BLaER1 (cell line): Measurements from ENCODE around the gene ARHGEF4.

ENCODE experiments used
- H3K27ac ChIP-seq: shearing (Covaris generic); formaldehyde crosslinking; 2 replicates; pipeline ENCODE4 v1.8.1; 2022
- H3K27me3 ChIP-seq: shearing (Covaris generic); formaldehyde crosslinking; 2 replicates; pipeline ENCODE4 v1.8.1; 2022
- H3K36me3 ChIP-seq: shearing (Covaris generic); formaldehyde crosslinking; 2 replicates; pipeline ENCODE4 v1.8.1; 2022
- H3K4me1 ChIP-seq: shearing (Covaris generic); formaldehyde crosslinking; 2 replicates; pipeline ENCODE4 v1.8.1; 2022
- H3K4me2 ChIP-seq: shearing (Covaris generic); formaldehyde crosslinking; 2 replicates; pipeline ENCODE4 v1.8.1; 2022
- H3K4me3 ChIP-seq: shearing (Covaris generic); formaldehyde crosslinking; 2 replicates; pipeline ENCODE4 v1.8.1; 2022
- H3K9ac ChIP-seq: shearing (Covaris generic); formaldehyde crosslinking; 2 replicates; pipeline ENCODE4 v1.8.1; 2022
- H3K9me3 ChIP-seq: shearing (Covaris generic); formaldehyde crosslinking; 2 replicates; pipeline ENCODE4 v1.8.1; 2022
- H4K20me1 ChIP-seq: shearing (Covaris generic); formaldehyde crosslinking; 2 replicates; pipeline ENCODE4 v1.8.1; 2022
- Cebpa-rat ChIP-seq: shearing (Covaris generic); IDR thresholded peaks from 2 replicates; pipeline ENCODE4 v1.8.1; 2022

Gene ARHGEF4

DNA sequence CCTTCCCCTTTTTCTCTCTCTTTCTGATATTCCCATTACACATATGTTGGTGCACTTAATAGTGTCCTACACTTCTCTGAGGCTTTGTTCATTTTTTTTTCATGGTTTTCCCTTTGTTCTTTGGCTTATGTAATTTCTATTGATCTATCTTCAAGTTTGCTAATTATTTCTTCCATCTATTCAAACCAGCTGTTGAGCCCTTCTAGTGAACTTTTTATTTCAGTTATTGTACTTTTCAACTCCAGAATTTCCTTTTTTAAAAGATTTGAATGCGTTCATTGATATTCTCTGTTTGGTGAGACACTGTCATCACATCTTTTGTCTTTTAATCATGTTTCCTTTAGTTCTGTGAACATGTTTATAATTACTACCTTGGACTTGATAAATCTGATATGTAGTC, 118.2 kb downstream of the ARHGEF4 start:
- Histone ChIP-seq H3K9me3 (peaks cover 26% of the 10 kb centered on the region), H4K20me1 (no peaks in the 10 kb centered on the region), H3K27me3 (no peaks in the 10 kb centered on the region), H3K4me1 (peaks cover 13% of the 10 kb centered on the region), H3K4me3 (no peak overlapping the region), H3K4me2 (no peak overlapping the region), H3K9ac (no peak overlapping the region), H3K36me3 (no peaks in the 10 kb centered on the region), H3K27ac (no peak overlapping the region)
- no peak for TF ChIP-seq Cebpa-rat

DNA sequence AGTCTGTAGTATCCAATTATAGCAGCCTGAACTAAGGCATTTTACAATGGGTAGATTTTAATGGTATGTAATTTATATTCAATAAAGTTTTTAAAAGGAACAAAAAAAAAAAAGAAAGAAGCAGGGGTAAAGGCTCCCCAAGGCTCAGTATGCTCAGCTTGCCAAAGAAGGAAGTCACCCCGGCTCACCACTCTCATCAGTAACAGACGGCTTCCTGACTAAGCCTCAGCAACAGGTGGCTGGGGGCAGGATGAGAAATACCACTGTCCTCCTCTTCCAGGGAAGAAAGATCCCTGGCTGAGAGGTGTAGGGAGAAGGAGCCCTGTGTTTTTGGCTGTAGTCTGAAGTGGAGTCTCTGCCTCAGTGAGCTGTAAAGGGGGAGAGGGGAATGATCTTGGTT, 121.2 kb downstream of the ARHGEF4 start:
- peak overlapping the region; percentile 45 for H3K4me2 ChIP-seq
- no peaks in the 10 kb centered on the region for H4K20me1 ChIP-seq
- H3K9me3 ChIP-seq, result peaks cover 24% of the 10 kb centered on the region

GRCh38 chr2:130963196-130963848, 126.6 kb downstream of the ARHGEF4 start:
- Histone ChIP-seq H3K4me3 (no peak overlapping the region), H3K27ac (no peak overlapping the region), H3K27me3 (no peaks in the 10 kb centered on the region), H3K4me1 (peaks cover 23% of the 10 kb centered on the region), H3K9ac (no peak overlapping the region), H4K20me1 (no peaks in the 10 kb centered on the region), H3K9me3 (peaks cover 19% of the 10 kb centered on the region), H3K4me2 (no peak overlapping the region), H3K36me3 (no peaks in the 10 kb centered on the region)
- no peak for TF ChIP-seq Cebpa-rat

More for the DNA sequence above, 121.2 kb downstream of the ARHGEF4 start:
- Histone ChIP-seq H3K36me3 (no peaks in the 10 kb centered on the region), H3K27ac (no peak overlapping the region), H3K9ac (no peak overlapping the region), H3K4me3 (no peak overlapping the region), H3K4me1 (peaks cover 27% of the 10 kb centered on the region), H3K27me3 (no peaks in the 10 kb centered on the region)
- no peak for TF ChIP-seq Cebpa-rat

GRCh38 chr2:130963849-130964793, 127.4 kb downstream of the ARHGEF4 start:
- TF ChIP-seq Cebpa-rat, result no peak

DNA sequence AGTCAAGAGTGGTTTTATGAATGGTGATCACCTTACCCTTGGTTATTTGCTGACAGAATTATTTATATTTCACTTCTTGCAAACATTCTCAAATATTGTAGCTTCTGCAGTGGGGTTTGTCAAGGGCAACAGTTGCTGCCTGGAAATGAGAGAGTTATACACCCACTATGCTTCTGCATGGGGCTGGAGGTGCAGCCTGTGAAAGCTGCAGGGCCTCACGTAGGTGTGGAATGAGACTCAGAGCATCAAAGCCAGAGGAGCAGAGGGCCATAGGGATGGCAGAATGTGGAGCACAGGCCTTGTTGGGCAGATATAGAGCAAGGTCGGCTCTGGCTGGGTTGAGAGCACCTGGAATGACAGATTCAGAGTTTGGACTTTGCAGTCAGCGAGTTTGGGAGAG, 128.2 kb downstream of the ARHGEF4 start:
- no peak overlapping the region for H3K27ac ChIP-seq
- H3K36me3 ChIP-seq, result no peaks in the 10 kb centered on the region
- TF ChIP-seq Cebpa-rat, result no peak
- H3K9ac ChIP-seq, result no peak overlapping the region
- H3K4me1 ChIP-seq, result peaks cover 21% of the 10 kb centered on the region
- H4K20me1 ChIP-seq, result no peaks in the 10 kb centered on the region
- peaks cover 19% of the 10 kb centered on the region for H3K9me3 ChIP-seq
- no peak overlapping the region for H3K4me3 ChIP-seq
- no peak overlapping the region for H3K4me2 ChIP-seq
- H3K27me3 ChIP-seq, result no peaks in the 10 kb centered on the region

More at GRCh38 chr2:130963849-130964793, 127.4 kb downstream of the ARHGEF4 start:
- Histone ChIP-seq H4K20me1 (no peaks in the 10 kb centered on the region), H3K27me3 (no peaks in the 10 kb centered on the region), H3K4me2 (no peak overlapping the region), H3K4me1 (peaks cover 21% of the 10 kb centered on the region), H3K27ac (no peak overlapping the region), H3K36me3 (no peaks in the 10 kb centered on the region), H3K4me3 (no peak overlapping the region), H3K9ac (no peak overlapping the region), H3K9me3 (peaks cover 19% of the 10 kb centered on the region)

GRCh38 chr2:130966149-130966774, 129.5 kb downstream of the ARHGEF4 start:
- Histone ChIP-seq H3K4me1 (peaks cover 12% of the 10 kb centered on the region), H3K9me3 (peaks cover 19% of the 10 kb centered on the region), H3K27ac (no peak overlapping the region), H3K9ac (no peak overlapping the region), H4K20me1 (no peaks in the 10 kb centered on the region), H3K4me3 (no peak overlapping the region), H3K4me2 (0 out of 2 replicates have a peak overlapping the region, but pooled peaks have one; percentile 17), H3K27me3 (no peaks in the 10 kb centered on the region), H3K36me3 (no peaks in the 10 kb centered on the region)
- TF ChIP-seq Cebpa-rat, result no peak

- peaks cover 19% of the 10 kb centered on the region for H3K9me3 ChIP-seq
- H3K4me1 ChIP-seq, result 0 out of 2 replicates have a peak, but pooled peaks cover 6% of the 10 kb centered on the region
- H3K27ac ChIP-seq, result no peak overlapping the region
- no peaks in the 10 kb centered on the region for H4K20me1 ChIP-seq
- H3K9ac ChIP-seq, result no peak overlapping the region
- TF ChIP-seq Cebpa-rat, result no peak
- no peaks in the 10 kb centered on the region for H3K36me3 ChIP-seq
- no peak overlapping the region for H3K4me2 ChIP-seq
- no peaks in the 10 kb centered on the region for H3K27me3 ChIP-seq
- H3K4me3 ChIP-seq, result no peak overlapping the region
Measured at GRCh38 chr2:130966775-130967490, 130.2 kb downstream of the ARHGEF4 start.

DNA sequence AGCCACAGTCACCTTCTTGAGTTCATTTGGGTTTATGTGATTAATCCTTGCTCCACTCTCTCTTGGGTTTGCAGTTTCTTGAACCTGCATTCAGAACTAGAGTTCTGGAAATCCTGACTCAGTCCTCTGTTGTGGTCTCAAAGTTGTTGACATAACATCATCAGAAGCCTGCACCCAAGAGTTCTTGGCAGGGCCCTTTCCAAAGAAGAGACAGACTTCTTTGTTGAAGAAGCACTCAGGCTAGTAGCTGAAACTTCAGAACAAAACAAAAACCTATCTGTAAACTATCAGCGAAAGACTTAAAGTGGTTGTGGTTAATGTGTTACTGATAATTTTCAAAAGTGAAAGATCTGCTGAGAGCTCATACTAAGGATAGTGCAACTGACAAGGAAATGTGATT, 135.7 kb downstream of the ARHGEF4 start:
- H3K27me3 ChIP-seq, result no peaks in the 10 kb centered on the region
- peaks cover 11% of the 10 kb centered on the region for H3K9me3 ChIP-seq
- H3K27ac ChIP-seq, result no peak overlapping the region
- no peaks in the 10 kb centered on the region for H3K36me3 ChIP-seq
- H3K9ac ChIP-seq, result no peak overlapping the region
- H4K20me1 ChIP-seq, result no peaks in the 10 kb centered on the region
- no peak for TF ChIP-seq Cebpa-rat
- H3K4me1 ChIP-seq, result no peaks in the 10 kb centered on the region
- H3K4me3 ChIP-seq, result no peak overlapping the region
- no peak overlapping the region for H3K4me2 ChIP-seq

GRCh38 chr2:130975729-130976128, 139.0 kb downstream of the ARHGEF4 start:
- no peak overlapping the region for H3K4me3 ChIP-seq
- no peak overlapping the region for H3K27ac ChIP-seq
- H3K27me3 ChIP-seq, result no peaks in the 10 kb centered on the region
- H3K4me2 ChIP-seq, result no peak overlapping the region
- no peak for TF ChIP-seq Cebpa-rat
- H3K4me1 ChIP-seq, result no peaks in the 10 kb centered on the region
- no peaks in the 10 kb centered on the region for H4K20me1 ChIP-seq
- no peaks in the 10 kb centered on the region for H3K36me3 ChIP-seq
- H3K9ac ChIP-seq, result no peak overlapping the region
- H3K9me3 ChIP-seq, result peaks cover 28% of the 10 kb centered on the region
